Large intestine (tissue), 1 donor: Measurements from ENCODE around the gene C1orf141. TPM values are rescaled to one million over a fixed set of nuclear protein-coding genes. Genes with fewer than 3 reads are reported as not detected.

Experiments
- polyA plus RNA-seq: library from polyadenylated mRNA; unstranded; fragments of 120-200 nt; gene quantifications from one replicate; pipeline ENCODE4 v1.2.1, GENCODE V29; 2013

The C1orf141 gene
- polyA plus RNA-seq, 1 donor, result 0.22 TPM

Other genes with a start within 250 kb of the C1orf141 start
- 3.6 TPM for gene DNAI4, start 210.1 kb downstream of the C1orf141 start, polyA plus RNA-seq
- 38.7 TPM for gene MIER1, start 210.0 kb downstream of the C1orf141 start, polyA plus RNA-seq
- gene SLC35D1, start 80.8 kb downstream of the C1orf141 start, polyA plus RNA-seq, result 56.0 TPM
- gene IL23R, start 31.5 kb upstream of the C1orf141 start, polyA plus RNA-seq, result 1.1 TPM
- 1.1 TPM for gene IL12RB2, start 172.9 kb upstream of the C1orf141 start, polyA plus RNA-seq